ENCODE results near the gene FBXO24.
A peak's percentile ranks its signal among the peaks of the same experiment; 100 is the strongest.

The FBXO24 gene

GRCh38 chr7:100574362-100575205 lies 11.5 kb upstream of the FBXO24 start:
- no peak for DNase-seq (ENCODE audit: low read depth in 2 of 2)

GRCh38 chr7:100575206-100575631 lies 10.9 kb upstream of the FBXO24 start:
- DNase-seq (ENCODE audit: low read depth in 2 of 2), result no peak

GRCh38 chr7:100575746-100576383 lies 10.3 kb upstream of the FBXO24 start:
- no peak for DNase-seq (ENCODE audit: low read depth in 2 of 2)

- no peak for DNase-seq (ENCODE audit: low read depth in 2 of 2)
Measured at GRCh38 chr7:100576384-100576993, 9.6 kb upstream of the FBXO24 start.

- no peak for DNase-seq (ENCODE audit: low read depth in 2 of 2)
Measured at GRCh38 chr7:100577103-100577502, 9.0 kb upstream of the FBXO24 start.

GRCh38 chr7:100577507-100577906 lies 8.6 kb upstream of the FBXO24 start:
- no peak for DNase-seq (ENCODE audit: low read depth in 2 of 2)

- no peak for DNase-seq (ENCODE audit: low read depth in 2 of 2)
Measured at GRCh38 chr7:100578246-100579183, 7.6 kb upstream of the FBXO24 start.

GRCh38 chr7:100580466-100581283 lies 5.5 kb upstream of the FBXO24 start:
- DNase-seq (ENCODE audit: low read depth in 2 of 2), result no peak

- DNase-seq (ENCODE audit: low read depth in 2 of 2), result no peak
Measured at GRCh38 chr7:100582041-100582579, 4.0 kb upstream of the FBXO24 start.

GRCh38 chr7:100582650-100583049 lies 3.5 kb upstream of the FBXO24 start:
- DNase-seq (ENCODE audit: low read depth in 2 of 2), result no peak

- DNase-seq (ENCODE audit: low read depth in 2 of 2), result peak in 1 of 2 donors; percentile 22
Measured at GRCh38 chr7:100583132-100584053, 2.7 kb upstream of the FBXO24 start.

GRCh38 chr7:100584054-100584682 lies 2.0 kb upstream of the FBXO24 start:
- no peak for DNase-seq (ENCODE audit: low read depth in 2 of 2)

GRCh38 chr7:100584683-100585510 lies 1.2 kb upstream of the FBXO24 start:
- no peak for DNase-seq (ENCODE audit: low read depth in 2 of 2)

GRCh38 chr7:100585511-100586265 lies 440 bp upstream of the FBXO24 start, which contains the start of gene LRCH4:
LRCH4 (minus strand) TSS chr7:100586129; CDS start chr7:100586100, 29 bp downstream.
- no peak for DNase-seq (ENCODE audit: low read depth in 2 of 2)

GRCh38 chr7:100588438-100588837 lies 2.3 kb downstream of the FBXO24 start:
- no peak for DNase-seq (ENCODE audit: low read depth in 2 of 2)

GRCh38 chr7:100589341-100589947 lies 3.3 kb downstream of the FBXO24 start:
- no peak for DNase-seq (ENCODE audit: low read depth in 2 of 2)
